Cardiac muscle cell (in vitro differentiated cells and primary cell): Measurements from ENCODE around the gene GPRC5B. TPM values are rescaled to one million over a fixed set of nuclear protein-coding genes. Genes with fewer than 3 reads are reported as not detected.

Source experiments
- DNase-seq, 2 donors: peaks; one replicate each; pipeline versions ENCODE4 v3.0.0 to v3.0.0-alpha.2; 2010 to 2017; ENCODE audit warnings: low read depth in 1 of 2, low spot score in 1 of 2
- H3K27ac ChIP-seq: fragments of 200-600 bp; sonication (generic); 2 replicates; pipeline ENCODE4 v1.5.1; 2016
- H3K27me3 ChIP-seq: fragments of 200-600 bp; sonication (generic); 2 replicates; pipeline ENCODE4 v1.6.0; 2016; ENCODE audit warnings: control low read depth
- H3K36me3 ChIP-seq: fragments of 200-600 bp; sonication (generic); 2 replicates; pipeline ENCODE4 v1.5.1; 2016; ENCODE audit warnings: control low read depth
- H3K4me1 ChIP-seq: fragments of 200-600 bp; sonication (generic); 2 replicates; pipeline ENCODE4 v1.8.1; 2017; ENCODE audit warnings: low read depth, mild to moderate bottlenecking, mixed run types
- H3K4me3 ChIP-seq: fragments of 200-600 bp; sonication (generic); 2 replicates; pipeline ENCODE4 v1.5.1; 2016; ENCODE audit warnings: mild to moderate bottlenecking
- H3K9me3 ChIP-seq: fragments of 200-600 bp; sonication (generic); 2 replicates; pipeline ENCODE4 v1.5.1; 2017; ENCODE audit warnings: low read depth, mild to moderate bottlenecking, control low read depth
- CTCF ChIP-seq: IDR thresholded peaks from 2 replicates; pipeline ENCODE4 v1.5.1; 2012; ENCODE audit warnings: low read depth, mild to moderate bottlenecking, low read length
- polyA plus RNA-seq: library from polyadenylated mRNA; unstranded; fragments of >200 nt; fragmentation: Nextera tagmentation; extraction: Ambion mirVana; gene quantifications from 2 replicates; pipeline ENCODE4 v1.2.1, GENCODE V29; 2016
- total RNA-seq: library from RNA; depleted of rRNA; stranded (reverse); fragments of >200 nt; gene quantifications from 2 replicates; pipeline ENCODE4 v1.2.3, GENCODE V29; 2016

Gene GPRC5B
- total and polyA plus RNA-seq, 2 experiments from 2014 or later, result 14.7 to 15.5 TPM

GRCh38 chr16:19876501-19877059 is 8.1 kb downstream of the GPRC5B start:
- no peak for TF ChIP-seq CTCF
- H3K4me3 ChIP-seq, result no peak overlapping the region
- H3K9me3 ChIP-seq, result no peaks in the 10 kb centered on the region
- H3K27ac ChIP-seq, result no peak overlapping the region
- H3K27me3 ChIP-seq, result no peaks in the 10 kb centered on the region
- DNase-seq, result no peak
- peaks cover 2% of the 10 kb centered on the region for H3K36me3 ChIP-seq
- peaks cover 4% of the 10 kb centered on the region for H3K4me1 ChIP-seq

GRCh38 chr16:19875900-19876299 is 8.7 kb downstream of the GPRC5B start:
- Histone ChIP-seq H3K36me3 (peaks cover 5% of the 10 kb centered on the region), H3K27me3 (no peaks in the 10 kb centered on the region), H3K4me1 (peaks cover 4% of the 10 kb centered on the region), H3K9me3 (no peaks in the 10 kb centered on the region), H3K27ac (no peak overlapping the region), H3K4me3 (no peak overlapping the region)
- no peak for DNase-seq
- no peak for TF ChIP-seq CTCF

GRCh38 chr16:19874851-19875546 is 9.6 kb downstream of the GPRC5B start:
- no peak for DNase-seq
- TF ChIP-seq CTCF, result no peak

GRCh38 chr16:19874026-19874425 is 10.6 kb downstream of the GPRC5B start:
- peaks cover 5% of the 10 kb centered on the region for H3K36me3 ChIP-seq
- H3K9me3 ChIP-seq, result no peaks in the 10 kb centered on the region
- H3K4me1 ChIP-seq, result no peaks in the 10 kb centered on the region
- no peak for DNase-seq
- no peak overlapping the region for H3K27ac ChIP-seq
- no peak overlapping the region for H3K4me3 ChIP-seq
- H3K27me3 ChIP-seq, result no peaks in the 10 kb centered on the region
- TF ChIP-seq CTCF, result no peak

More at GRCh38 chr16:19874851-19875546, 9.6 kb downstream of the GPRC5B start:
- Histone ChIP-seq H3K27me3 (no peaks in the 10 kb centered on the region), H3K36me3 (peaks cover 5% of the 10 kb centered on the region), H3K4me1 (peaks cover 4% of the 10 kb centered on the region), H3K27ac (no peak overlapping the region), H3K4me3 (no peak overlapping the region), H3K9me3 (no peaks in the 10 kb centered on the region)

GRCh38 chr16:19872935-19873334 is 11.7 kb downstream of the GPRC5B start:
- Histone ChIP-seq H3K27ac (no peak overlapping the region), H3K9me3 (no peaks in the 10 kb centered on the region), H3K4me1 (no peaks in the 10 kb centered on the region), H3K4me3 (no peak overlapping the region), H3K27me3 (no peaks in the 10 kb centered on the region), H3K36me3 (peaks cover 5% of the 10 kb centered on the region)
- no peak for TF ChIP-seq CTCF
- no peak for DNase-seq
